Gastroesophageal sphincter (tissue), 3 donors: ENCODE results near the gene TAF3.

Experiments used
- EP300 ChIP-seq: sonication (generic); formaldehyde crosslinking; IDR thresholded peaks from one replicate; pipeline ENCODE4 v1.6.1; 2017; ENCODE audit warnings: antibody characterized with exemption, mild to moderate bottlenecking
- POLR2A ChIP-seq, 2 donors: fragments of 450-650 bp; IDR thresholded peaks; one replicate each; pipeline ENCODE4 v1.6.1; 2017; ENCODE audit warnings: antibody characterized with exemption in 2 of 2, mild to moderate bottlenecking in 2 of 2, moderate library complexity in 1 of 2
- POLR2AphosphoS5 ChIP-seq: sonication (generic); formaldehyde crosslinking; IDR thresholded peaks from one replicate; pipeline ENCODE4 v1.6.1; 2017; ENCODE audit warnings: antibody characterized with exemption
- TF ChIP-seq, protein P1 (sequence below), 4 experiments: fragments of 200-600 bp in 2 of 4; fragments of 450-650 bp in 2 of 4; sonication (generic) in 1 of 4; IDR thresholded peaks; one replicate each; pipeline ENCODE4 v1.5.1; 2017 to 2019; ENCODE audit warnings: antibody characterized with exemption in 4 of 4, mild to moderate bottlenecking in 2 of 4, moderate library complexity in 2 of 4

DNA sequence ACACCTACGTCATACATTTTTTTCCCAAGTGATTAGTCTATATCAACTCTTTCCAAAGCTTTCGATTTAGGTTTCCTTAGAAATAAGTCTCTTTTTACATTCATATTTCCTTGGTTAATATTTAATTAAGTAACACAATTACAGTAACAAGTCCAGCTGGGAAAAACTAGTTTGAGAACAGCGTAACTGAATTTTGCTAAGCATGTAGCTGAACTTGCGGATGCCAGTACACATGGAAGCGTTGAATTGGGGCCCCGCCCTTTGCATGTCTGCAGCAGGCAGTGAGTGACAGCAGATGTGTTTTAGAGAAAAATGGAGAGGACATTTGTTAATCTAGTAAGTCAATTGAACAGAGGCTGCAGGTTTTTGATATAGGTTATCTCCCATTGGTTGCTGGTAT is 72.5 kb downstream of the TAF3 start:
- TF ChIP-seq, protein P1, sequence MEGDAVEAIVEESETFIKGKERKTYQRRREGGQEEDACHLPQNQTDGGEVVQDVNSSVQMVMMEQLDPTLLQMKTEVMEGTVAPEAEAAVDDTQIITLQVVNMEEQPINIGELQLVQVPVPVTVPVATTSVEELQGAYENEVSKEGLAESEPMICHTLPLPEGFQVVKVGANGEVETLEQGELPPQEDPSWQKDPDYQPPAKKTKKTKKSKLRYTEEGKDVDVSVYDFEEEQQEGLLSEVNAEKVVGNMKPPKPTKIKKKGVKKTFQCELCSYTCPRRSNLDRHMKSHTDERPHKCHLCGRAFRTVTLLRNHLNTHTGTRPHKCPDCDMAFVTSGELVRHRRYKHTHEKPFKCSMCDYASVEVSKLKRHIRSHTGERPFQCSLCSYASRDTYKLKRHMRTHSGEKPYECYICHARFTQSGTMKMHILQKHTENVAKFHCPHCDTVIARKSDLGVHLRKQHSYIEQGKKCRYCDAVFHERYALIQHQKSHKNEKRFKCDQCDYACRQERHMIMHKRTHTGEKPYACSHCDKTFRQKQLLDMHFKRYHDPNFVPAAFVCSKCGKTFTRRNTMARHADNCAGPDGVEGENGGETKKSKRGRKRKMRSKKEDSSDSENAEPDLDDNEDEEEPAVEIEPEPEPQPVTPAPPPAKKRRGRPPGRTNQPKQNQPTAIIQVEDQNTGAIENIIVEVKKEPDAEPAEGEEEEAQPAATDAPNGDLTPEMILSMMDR (IDR thresholded peaks at IDR 0.05), result no peak
- TF ChIP-seq POLR2A (IDR thresholded peaks at IDR 0.05), result no peak
- TF ChIP-seq EP300, result no peak
- no peak for TF ChIP-seq POLR2AphosphoS5
